ENCODE results near the gene HBS1L.

Gene HBS1L

GRCh38 chr6:134943522-134944111 lies 111.0 kb downstream of the HBS1L start:
- no peak overlapping the region for H3K4me3 ChIP-seq (ENCODE audit: low read depth, low read length)
- no peak for TF ChIP-seq CTCF (IDR thresholded peaks at IDR 0.05; ENCODE audit: insufficient read depth, low read depth, low read length, missing control alignments)
- DNase-seq (ENCODE audit: low read depth): no peak

- DNase-seq (ENCODE audit: low read depth): peak; percentile 59
- no peak overlapping the region for H3K4me3 ChIP-seq (ENCODE audit: low read depth, low read length)
- TF ChIP-seq CTCF (IDR thresholded peaks at IDR 0.05; ENCODE audit: insufficient read depth, low read depth, low read length, missing control alignments): no peak
These were observed 115.7 kb downstream of the HBS1L start for GRCh38 chr6:134938896-134939295.

- DNase-seq (ENCODE audit: low read depth): no peak
- TF ChIP-seq CTCF (IDR thresholded peaks at IDR 0.05; ENCODE audit: insufficient read depth, low read depth, low read length, missing control alignments): no peak
- H3K4me3 ChIP-seq (ENCODE audit: low read depth, low read length): no peak overlapping the region
These were observed 117.2 kb downstream of the HBS1L start for GRCh38 chr6:134937426-134937825.

GRCh38 chr6:134936931-134937330 lies 117.7 kb downstream of the HBS1L start:
- no peak overlapping the region for H3K4me3 ChIP-seq (ENCODE audit: low read depth, low read length)
- DNase-seq (ENCODE audit: low read depth): no peak
- no peak for TF ChIP-seq CTCF (IDR thresholded peaks at IDR 0.05; ENCODE audit: insufficient read depth, low read depth, low read length, missing control alignments)

GRCh38 chr6:134936476-134936875 lies 118.1 kb downstream of the HBS1L start:
- no peak for TF ChIP-seq CTCF (IDR thresholded peaks at IDR 0.05; ENCODE audit: insufficient read depth, low read depth, low read length, missing control alignments)

GRCh38 chr6:134934793-134935485 lies 119.7 kb downstream of the HBS1L start:
- no peak for TF ChIP-seq CTCF (IDR thresholded peaks at IDR 0.05; ENCODE audit: insufficient read depth, low read depth, low read length, missing control alignments)
- no peak overlapping the region for H3K4me3 ChIP-seq (ENCODE audit: low read depth, low read length)
- no peak for DNase-seq (ENCODE audit: low read depth)

More at GRCh38 chr6:134936476-134936875, 118.1 kb downstream of the HBS1L start:
- DNase-seq (ENCODE audit: low read depth): no peak
- no peak overlapping the region for H3K4me3 ChIP-seq (ENCODE audit: low read depth, low read length)

All from GM12865 (cell line).